ENCODE results near the gene PTPRM.

The PTPRM gene

GRCh38 chr18:7657937-7658336, 90.8 kb downstream of the PTPRM start (continued):
- no peak for TF ChIP-seq ZNF449 (tag by site-specific recombination; IDR thresholded peaks at IDR 0.05)

GRCh38 chr18:7658701-7659100, 91.6 kb downstream of the PTPRM start:
- Histone ChIP-seq H3K4me3 (ENCODE audit: low read depth, low read length) (no peak overlapping the region), H3K9me3 (ENCODE audit: control insufficient read depth, insufficient read depth, low read depth, low read length) (no peaks in the 10 kb centered on the region; the same call in 1 of the 2 replicates), H3K4me1 (ENCODE audit: control insufficient read depth, insufficient read depth, low read length) (no peaks in the 10 kb centered on the region; the same call in 1 of the 2 replicates), H3K27ac (ENCODE audit: extremely low read depth, low read depth, low read length) (no peak overlapping the region), H3K36me3 (ENCODE audit: control insufficient read depth in 2 of 2, insufficient read depth in 1 of 2, low read length in 2 of 2) (no peaks in the 10 kb centered on the region)
- ChIA-PET POLR2A (no interaction called here), CTCF (interaction anchor here (0.6 to 0.7 kb wide), 2 partner anchors 30 to 193 kb away, joined by 3 read pairs; no protein-coding TSS in a partner anchor)
- no peak for TF ChIP-seq ZBTB21 (tag by site-specific recombination; IDR thresholded peaks at IDR 0.05)
- no peak for TF ChIP-seq SCRT1 (tag by site-specific recombination; IDR thresholded peaks at IDR 0.05; ENCODE audit: borderline replicate concordance)
- no peak for TF ChIP-seq KLF10 (tag by site-specific recombination; IDR thresholded peaks at IDR 0.05)
- no peak for TF ChIP-seq HIC1 (tag by site-specific recombination; IDR thresholded peaks at IDR 0.05)
- no peak for TF ChIP-seq ZNF843 (tag by site-specific recombination; IDR thresholded peaks at IDR 0.05)
- no peak for TF ChIP-seq ZNF629 (tag by site-specific recombination; IDR thresholded peaks at IDR 0.05)
- no peak for TF ChIP-seq ZNF513 (tag by site-specific recombination; IDR thresholded peaks at IDR 0.05)
- no peak for TF ChIP-seq KLF1 (tag by site-specific recombination; IDR thresholded peaks at IDR 0.05)
- no peak for TF ChIP-seq ZNF600 (tag by site-specific recombination; IDR thresholded peaks at IDR 0.05)
- TF ChIP-seq ZBTB44 (tag by site-specific recombination; IDR thresholded peaks at IDR 0.05) = no peak

GRCh38 chr18:7661207-7661606, 94.1 kb downstream of the PTPRM start:
- Histone ChIP-seq H3K36me3 (ENCODE audit: control insufficient read depth in 2 of 2, insufficient read depth in 1 of 2, low read length in 2 of 2) (no peaks in the 10 kb centered on the region), H3K9me3 (ENCODE audit: control insufficient read depth, insufficient read depth, low read depth, low read length) (no peaks in the 10 kb centered on the region), H3K4me3 (ENCODE audit: low read depth, low read length) (no peak overlapping the region), H3K27ac (ENCODE audit: extremely low read depth, low read depth, low read length) (no peak overlapping the region), H3K4me1 (ENCODE audit: control insufficient read depth, insufficient read depth, low read length) (no peaks in the 10 kb centered on the region; the same call in 1 of the 2 replicates)
- TF ChIP-seq ZBTB6 (tag by site-specific recombination; IDR thresholded peaks at IDR 0.05) (no peak), ZNF2 (tag by site-specific recombination; IDR thresholded peaks at IDR 0.05) (no peak), ZNF596 (tag by site-specific recombination; IDR thresholded peaks at IDR 0.05) (no peak), KLF10 (tag by site-specific recombination; IDR thresholded peaks at IDR 0.05) (no peak), ZNF501 (tag by site-specific recombination; IDR thresholded peaks at IDR 0.05) (no peak), ZNF350 (tag by site-specific recombination; IDR thresholded peaks at IDR 0.05) (no peak), ZFHX2 (tag by site-specific recombination; conservative IDR thresholded peaks at IDR 0.05) (no peak), ZNF449 (tag by site-specific recombination; IDR thresholded peaks at IDR 0.05) (no peak), ZNF510 (tag by site-specific recombination; IDR thresholded peaks at IDR 0.05; ENCODE audit: insufficient replicate concordance) (no peak), ZNF548 (tag by site-specific recombination; IDR thresholded peaks at IDR 0.05) (no peak), ZNF76 (tag by site-specific recombination; IDR thresholded peaks at IDR 0.05; ENCODE audit: borderline replicate concordance, low read depth) (no peak), YY1 (tag by site-specific recombination; IDR thresholded peaks at IDR 0.05) (no peak)
- CTCF ChIA-PET = no interaction called here
- POLR2A ChIA-PET = no interaction called here

Measured in HEK293 (cell line).